ENCODE results near the gene ERN1. TPM values are rescaled to one million over a fixed set of nuclear protein-coding genes. Genes with fewer than 3 reads are reported as not detected.

Gene ERN1
- total and polyA plus RNA-seq, 2 of the 13 experiments (the other 11 are each of a cell fraction or from before 2014, with no cell fraction given), result 6.0 to 12.7 TPM

DNA sequence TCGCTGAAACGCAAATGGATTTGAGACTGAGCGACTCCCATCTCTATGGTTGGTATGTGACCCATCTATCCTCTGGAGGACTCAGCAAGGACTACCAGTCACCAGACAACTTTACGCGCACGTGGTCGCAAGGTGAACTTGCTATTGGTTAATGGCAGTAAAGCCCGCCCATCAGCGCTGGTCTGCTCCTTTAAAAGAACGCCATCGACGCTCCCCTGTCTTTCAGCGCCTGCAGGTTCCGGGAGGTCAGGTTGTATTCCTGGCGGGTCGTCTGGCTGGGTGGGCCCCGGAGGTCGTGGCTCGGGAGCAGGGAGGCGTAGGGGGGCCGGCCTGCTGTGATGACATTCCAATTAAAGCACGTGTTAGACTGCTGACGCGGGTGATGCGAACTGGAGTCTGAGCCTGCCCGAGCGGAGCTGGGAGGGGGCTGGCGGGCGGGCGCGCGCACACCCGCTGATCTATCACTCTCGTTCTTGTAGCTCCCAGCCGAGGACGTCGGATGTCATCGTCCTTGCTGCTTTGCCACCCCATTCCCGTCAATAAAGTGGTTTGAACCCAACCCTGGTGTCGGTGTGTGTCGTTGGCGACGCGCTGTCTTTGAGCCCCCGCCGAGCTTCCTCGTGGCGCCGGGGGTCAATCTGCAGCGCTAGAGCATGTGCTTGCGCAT lies 15.9 kb upstream of the ERN1 start (continued):
- TF ChIP-seq CREM (IDR thresholded peaks at IDR 0.05) (peak; percentile 83), CREM (CRISPR knock-in tag; IDR thresholded peaks at IDR 0.05) (0 out of 2 replicates have a peak, but pooled peaks have one; percentile 34), ZBTB37 (CRISPR knock-in tag; IDR thresholded peaks at IDR 0.05) (peak; percentile 75; the same call in 1 of the 2 replicates), SRSF4 (IDR thresholded peaks at IDR 0.05; ENCODE audit: low read depth, low read length, poor library complexity, severe bottlenecking) (peak; percentile 99), CHCHD3 (CRISPR knock-in tag; IDR thresholded peaks at IDR 0.05) (peak; percentile 73; the same call in 1 of the 2 replicates), ZNF20 (CRISPR knock-in tag; IDR thresholded peaks at IDR 0.05) (peak; percentile 54; the same call in 1 of the 2 replicates), WIZ (CRISPR knock-in tag; IDR thresholded peaks at IDR 0.05) (0 out of 2 replicates have a peak, but pooled peaks have one; percentile 91), ZIK1 (CRISPR knock-in tag; IDR thresholded peaks at IDR 0.05; ENCODE audit: borderline replicate concordance, low read depth) (peak; percentile 95), MTA3 (CRISPR knock-in tag; IDR thresholded peaks at IDR 0.05) (no peak), AKNA (CRISPR knock-in tag; IDR thresholded peaks at IDR 0.05; ENCODE audit: borderline replicate concordance) (peak; percentile 69), GABPA (IDR thresholded peaks at IDR 0.05; ENCODE audit: low read depth, low read length) (no peak), GABPA (CRISPR knock-in tag; IDR thresholded peaks at IDR 0.05; ENCODE audit: low read depth) (peak; percentile 65)
- TF ChIP-seq, protein P1, sequence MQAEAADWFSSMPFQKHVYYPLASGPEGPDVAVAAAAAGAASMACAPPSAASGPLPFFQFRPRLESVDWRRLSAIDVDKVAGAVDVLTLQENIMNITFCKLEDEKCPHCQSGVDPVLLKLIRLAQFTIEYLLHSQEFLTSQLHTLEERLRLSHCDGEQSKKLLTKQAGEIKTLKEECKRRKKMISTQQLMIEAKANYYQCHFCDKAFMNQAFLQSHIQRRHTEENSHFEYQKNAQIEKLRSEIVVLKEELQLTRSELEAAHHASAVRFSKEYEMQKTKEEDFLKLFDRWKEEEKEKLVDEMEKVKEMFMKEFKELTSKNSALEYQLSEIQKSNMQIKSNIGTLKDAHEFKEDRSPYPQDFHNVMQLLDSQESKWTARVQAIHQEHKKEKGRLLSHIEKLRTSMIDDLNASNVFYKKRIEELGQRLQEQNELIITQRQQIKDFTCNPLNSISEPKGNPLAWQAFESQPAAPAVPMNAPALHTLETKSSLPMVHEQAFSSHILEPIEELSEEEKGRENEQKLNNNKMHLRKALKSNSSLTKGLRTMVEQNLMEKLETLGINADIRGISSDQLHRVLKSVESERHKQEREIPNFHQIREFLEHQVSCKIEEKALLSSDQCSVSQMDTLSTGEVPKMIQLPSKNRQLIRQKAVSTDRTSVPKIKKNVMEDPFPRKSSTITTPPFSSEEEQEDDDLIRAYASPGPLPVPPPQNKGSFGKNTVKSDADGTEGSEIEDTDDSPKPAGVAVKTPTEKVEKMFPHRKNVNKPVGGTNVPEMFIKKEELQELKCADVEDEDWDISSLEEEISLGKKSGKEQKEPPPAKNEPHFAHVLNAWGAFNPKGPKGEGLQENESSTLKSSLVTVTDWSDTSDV (CRISPR knock-in tag; IDR thresholded peaks at IDR 0.05), result no peak

All from HepG2 (cell line).